H9 (cell line): ENCODE measurements around the gene TMCC2. TPM values are rescaled to one million over a fixed set of nuclear protein-coding genes. Genes with fewer than 3 reads are reported as not detected.

Experiments
- DNase-seq: peaks from one replicate; pipeline ENCODE4 v3.0.0-alpha.2; 2017
- H2AFZ ChIP-seq: one replicate; pipeline ENCODE4 v1.6.1; 2013; ENCODE audit warnings: mild to moderate bottlenecking, low read length, control low read depth, moderate library complexity
- H2AK5ac ChIP-seq: 2 replicates; pipeline ENCODE4 v1.6.1; 2013; ENCODE audit warnings: low read length, control low read depth, mixed read lengths; ENCODE audit not compliant: insufficient read length
- H2BK120ac ChIP-seq: one replicate; pipeline ENCODE4 v1.6.1; 2013; ENCODE audit warnings: low read depth, mild to moderate bottlenecking, low read length, control low read depth, inconsistent platforms; ENCODE audit not compliant: poor library complexity, severe bottlenecking
- H2BK12ac ChIP-seq: 2 replicates; pipeline ENCODE4 v1.6.1; 2013; ENCODE audit warnings: low read length, control low read depth, mixed read lengths, low read depth; ENCODE audit not compliant: insufficient read length
- H2BK15ac ChIP-seq: 2 replicates; pipeline ENCODE4 v1.6.1; 2013; ENCODE audit warnings: low read depth, low read length, control low read depth
- H2BK20ac ChIP-seq: one replicate; pipeline ENCODE4 v1.6.1; 2013; ENCODE audit warnings: low read depth, mild to moderate bottlenecking, low read length, control low read depth, inconsistent platforms; ENCODE audit not compliant: poor library complexity, severe bottlenecking
- H2BK5ac ChIP-seq: 2 replicates; pipeline ENCODE4 v1.6.1; 2013; ENCODE audit warnings: low read length, control low read depth, mixed read lengths; ENCODE audit not compliant: insufficient read length
- H3K14ac ChIP-seq: 2 replicates; pipeline ENCODE4 v1.6.1; 2013; ENCODE audit warnings: low read length, control low read depth; ENCODE audit not compliant: insufficient read depth
- H3K18ac ChIP-seq: 2 replicates; pipeline ENCODE4 v1.6.1; 2013; ENCODE audit warnings: low read depth, mild to moderate bottlenecking, mixed read lengths, low read length, control low read depth; ENCODE audit not compliant: insufficient read length
- H3K23ac ChIP-seq: 2 replicates; pipeline ENCODE4 v1.6.1; 2013; ENCODE audit warnings: low read length, control low read depth, mixed read lengths, low read depth; ENCODE audit not compliant: insufficient read length
- H3K23me2 ChIP-seq: 2 replicates; pipeline ENCODE4 v1.6.1; 2013; ENCODE audit warnings: low read depth, mild to moderate bottlenecking, mixed read lengths, low read length, control low read depth; ENCODE audit not compliant: insufficient read length, poor library complexity, severe bottlenecking
- H3K27ac ChIP-seq: 2 replicates; pipeline ENCODE4 v1.5.1; 2013; ENCODE audit warnings: low read length, control low read depth, mixed read lengths, low read depth; ENCODE audit not compliant: insufficient read length
- H3K27me3 ChIP-seq: 2 replicates; pipeline ENCODE4 v1.6.1; 2013; ENCODE audit warnings: low read length, control low read depth, inconsistent platforms; ENCODE audit not compliant: insufficient read depth
- H3K4ac ChIP-seq: 2 replicates; pipeline ENCODE4 v1.6.1; 2013; ENCODE audit warnings: low read depth, mild to moderate bottlenecking, control low read depth, inconsistent platforms, low read length, moderate library complexity
- H3K4me1 ChIP-seq: 2 replicates; pipeline ENCODE4 v1.6.1; 2013; ENCODE audit warnings: low read length, control low read depth, inconsistent platforms; ENCODE audit not compliant: insufficient read depth
- H3K4me2 ChIP-seq: 2 replicates; pipeline ENCODE4 v1.6.1; 2013; ENCODE audit warnings: low read length, control low read depth, mixed read lengths; ENCODE audit not compliant: insufficient read length, insufficient read depth
- H3K56ac ChIP-seq: 2 replicates; pipeline ENCODE4 v1.6.1; 2013; ENCODE audit warnings: low read depth, mild to moderate bottlenecking, mixed read lengths, low read length, control low read depth; ENCODE audit not compliant: insufficient read length
- H3K79me1 ChIP-seq: 2 replicates; pipeline ENCODE4 v1.6.1; 2013; ENCODE audit warnings: low read depth, mild to moderate bottlenecking, moderate library complexity, low read length, control low read depth, inconsistent platforms; ENCODE audit not compliant: insufficient read depth, poor library complexity, severe bottlenecking
- H3K79me2 ChIP-seq: 2 replicates; pipeline ENCODE4 v1.6.1; 2013; ENCODE audit warnings: low read length, control low read depth, inconsistent platforms; ENCODE audit not compliant: insufficient read depth
- H3K9ac ChIP-seq: 2 replicates; pipeline ENCODE4 v1.6.1; 2013; ENCODE audit warnings: low read length, control low read depth, mixed read lengths; ENCODE audit not compliant: insufficient read length; ENCODE audit errors: extremely low read depth
- H3K9me3 ChIP-seq: one replicate; pipeline ENCODE4 v1.6.1; 2013; ENCODE audit warnings: low read depth, low read length, inconsistent platforms; ENCODE audit not compliant: control insufficient read depth
- H3T11ph ChIP-seq: one replicate; pipeline ENCODE4 v1.6.1; 2013; ENCODE audit warnings: mild to moderate bottlenecking, low read length, control low read depth, inconsistent platforms
- H4K20me1 ChIP-seq: one replicate; pipeline ENCODE4 v1.6.1; 2013; ENCODE audit not compliant: control insufficient read depth, insufficient read length, insufficient read depth
- H4K5ac ChIP-seq: 2 replicates; pipeline ENCODE4 v1.6.1; 2013; ENCODE audit warnings: low read depth, mild to moderate bottlenecking, mixed read lengths, low read length, control low read depth; ENCODE audit not compliant: insufficient read length
- H4K8ac ChIP-seq: replicated peaks from 2 replicates; pipeline ENCODE4 v1.6.1; 2013; ENCODE audit warnings: low read length, control low read depth, mixed read lengths, low read depth; ENCODE audit not compliant: insufficient read length
- H4K91ac ChIP-seq: 2 replicates; pipeline ENCODE4 v1.6.1; 2013; ENCODE audit warnings: low read depth, mild to moderate bottlenecking, moderate library complexity, mixed read lengths, low read length, control low read depth; ENCODE audit not compliant: insufficient read length
- H3K27ac Mint-ChIP-seq, 3 experiments: 2 replicates in 2 of 3; 3 replicates in 1 of 3; pipeline ENCODE4 v1.8.0; 2020 to 2021; ENCODE audit warnings: mixed read lengths in 3 of 3, mild to moderate bottlenecking in 1 of 3, moderate library complexity in 1 of 3
- H3K27me3 Mint-ChIP-seq: 2 replicates; pipeline ENCODE4 v1.8.0; 2021; ENCODE audit warnings: low read depth, mild to moderate bottlenecking, moderate library complexity, mixed read lengths
- H3K36me3 Mint-ChIP-seq, 3 experiments: 2 replicates in 2 of 3; 3 replicates in 1 of 3; pipeline ENCODE4 v1.8.0; 2020 to 2021; ENCODE audit warnings: low read depth in 3 of 3, mixed read lengths in 3 of 3; ENCODE audit not compliant: insufficient read depth in 1 of 3
- H3K4me1 Mint-ChIP-seq, 2 experiments: 2 replicates each; pipeline ENCODE4 v1.8.0; 2020; ENCODE audit warnings: mixed read lengths in 2 of 2
- H3K4me3 Mint-ChIP-seq, 2 experiments: 2 replicates in 1 of 2; 3 replicates in 1 of 2; pipeline ENCODE4 v1.8.0; 2020 to 2021; ENCODE audit warnings: mild to moderate bottlenecking in 2 of 2, mixed read lengths in 2 of 2, moderate library complexity in 1 of 2
- H3K9me3 Mint-ChIP-seq, 2 experiments: 2 replicates in 1 of 2; 3 replicates in 1 of 2; pipeline ENCODE4 v1.8.0; 2020; ENCODE audit warnings: mild to moderate bottlenecking in 2 of 2, mixed read lengths in 2 of 2, moderate library complexity in 1 of 2
- CTCF ChIP-seq: fragments of 200-600 bp; sonication (generic); conservative IDR thresholded peaks from 3 replicates; pipeline ENCODE4 v1.8.0; 2021; ENCODE audit warnings: antibody characterized with exemption, mild to moderate bottlenecking
- WGBS: extraction: QIAGEN DNeasy Blood & Tissue Kit; methylation state at CpG from one replicate; pipeline ENCODE4 v1.1.7; 2013; ENCODE audit warnings: missing lambda C conversion rate, low lambda C conversion rate, mixed read lengths; ENCODE audit not compliant: insufficient read length; ENCODE audit errors: extremely low coverage; 5-methylcytosine and 5-hydroxymethylcytosine counted together
- total RNA-seq: library from RNA; stranded (reverse); gene quantifications from 2 replicates; pipeline ENCODE4 v1.2.1, GENCODE V29; 2021

TMCC2 gene
- total RNA-seq, 1 experiment from 2014 or later, result 11.7 TPM

- H3K4me3 Mint-ChIP-seq, result no peak overlapping the region
- peaks cover 37 to 65% (median 63%) of the 10 kb centered on the region in 3 experiments for H3K36me3 Mint-ChIP-seq
- no peak overlapping the region for H3K9ac ChIP-seq
- H3K23me2 ChIP-seq, result no peaks in the 10 kb centered on the region
- H2AFZ ChIP-seq, result no peak overlapping the region
- no peak for TF ChIP-seq CTCF
- no CpG with 5 or more reads among the region's 8 CpGs for WGBS
- H4K5ac ChIP-seq, result no peak overlapping the region
- peaks cover 45 to 46% of the 10 kb centered on the region in 2 experiments for H3K4me1 Mint-ChIP-seq
- no peak overlapping the region for H3K14ac ChIP-seq
- H3K27ac ChIP-seq, result no peak overlapping the region
- no peak overlapping the region for H3T11ph ChIP-seq
- H3K4me1 ChIP-seq, result peaks cover 4% of the 10 kb centered on the region
- H3K27me3 Mint-ChIP-seq, result peaks cover 2% of the 10 kb centered on the region; the same call in 1 of the 2 replicates
- peaks cover 14% of the 10 kb centered on the region for H3K79me1 ChIP-seq
- H2BK5ac ChIP-seq, result no peak overlapping the region
- H2AK5ac ChIP-seq, result no peak overlapping the region
- H3K27ac Mint-ChIP-seq, result peak overlapping the region; percentile 37 to 81 (median 42); a peak in 4 of 7 replicates
- no peak overlapping the region for H2BK20ac ChIP-seq
- no peak overlapping the region for H3K18ac ChIP-seq
- H3K4ac ChIP-seq, result no peak overlapping the region
- no peak overlapping the region for H2BK15ac ChIP-seq
- no peak overlapping the region for H3K56ac ChIP-seq
- no peak overlapping the region for H4K91ac ChIP-seq
- H4K20me1 ChIP-seq, result no peaks in the 10 kb centered on the region
- no peak for DNase-seq
- peaks cover 10% of the 10 kb centered on the region; the same call in 1 of the 2 replicates for H3K79me2 ChIP-seq
- no peak overlapping the region for H2BK12ac ChIP-seq
- H3K9me3 ChIP-seq, result no peaks in the 10 kb centered on the region
- no peak overlapping the region for H3K4me2 ChIP-seq
- H4K8ac ChIP-seq, result no peak overlapping the region
- no peaks in the 10 kb centered on the region for H3K9me3 Mint-ChIP-seq
- no peak overlapping the region for H2BK120ac ChIP-seq
- no peak overlapping the region for H3K23ac ChIP-seq
- no peaks in the 10 kb centered on the region for H3K27me3 ChIP-seq
Measured at GRCh38 chr1:205310976-205311704, 83.4 kb downstream of the TMCC2 start.
